NT2/D1 (cell line): Measurements from ENCODE around the gene CAB39L.

Experiments used
- SUZ12 ChIP-seq: IDR thresholded peaks from 2 replicates; pipeline ENCODE4 v1.6.1; 2011; ENCODE audit not compliant: insufficient read length, insufficient read depth; ENCODE audit errors: extremely low read depth
- ZNF274 ChIP-seq: IDR thresholded peaks from 2 replicates; pipeline ENCODE4 v1.6.1; 2011; ENCODE audit warnings: mild to moderate bottlenecking, low read depth, low read length

GRCh38 chr13:49421391-49421790, 22.5 kb downstream of the CAB39L start:
- no peak for TF ChIP-seq ZNF274
- TF ChIP-seq SUZ12 = no peak
